Thoracic aorta (tissue), 2 donors: Measurements from ENCODE around the gene TTLL5. TPM values are rescaled to one million over a fixed set of nuclear protein-coding genes. Genes with fewer than 3 reads are reported as not detected.

Source experiments
- ATAC-seq: fragments of 150-250 bp; one replicate; pipeline ENCODE4 v1.8.0; 2017; ENCODE audit warnings: low read depth; ENCODE audit not compliant: insufficient number of reproducible peaks, low FRiP score
- DNase-seq: peaks from one replicate; pipeline ENCODE4 v3.0.0-alpha.2; 2020; ENCODE audit warnings: low spot score
- H3K27ac ChIP-seq, 2 donors: fragments of 200-600 bp; sonication (generic); 1 replicate in 1 of 2; 2 replicates in 1 of 2; pipeline ENCODE4 v1.5.1; 2016; ENCODE audit warnings: mild to moderate bottlenecking in 2 of 2, moderate library complexity in 2 of 2
- H3K27me3 ChIP-seq: fragments of 200-600 bp; sonication (generic); replicated peaks from 2 replicates; pipeline ENCODE4 v1.6.0; 2016; ENCODE audit warnings: mild to moderate bottlenecking; ENCODE audit not compliant: insufficient read depth
- H3K36me3 ChIP-seq: fragments of 200-600 bp; sonication (generic); one replicate; pipeline ENCODE4 v1.5.1; 2016
- H3K4me1 ChIP-seq, 2 donors: fragments of 200-600 bp; sonication (generic); 1 replicate in 1 of 2; 2 replicates in 1 of 2; pipeline versions ENCODE4 v1.5.1 to v1.6.0; 2016; ENCODE audit warnings: low read depth in 2 of 2, mild to moderate bottlenecking in 1 of 2; ENCODE audit not compliant: control insufficient read depth in 1 of 2
- H3K4me3 ChIP-seq: fragments of 200-600 bp; sonication (generic); 2 replicates; pipeline ENCODE4 v1.5.1; 2016; ENCODE audit warnings: mild to moderate bottlenecking
- H3K9me3 ChIP-seq: fragments of 200-600 bp; sonication (generic); 2 replicates; pipeline ENCODE4 v1.5.1; 2016
- CTCF ChIP-seq: fragments of 200-600 bp; sonication (generic); IDR thresholded peaks from one replicate; pipeline ENCODE4 v1.5.1; 2019; ENCODE audit warnings: antibody characterized with exemption
- total RNA-seq, 2 donors: library from RNA; depleted of rRNA; stranded (reverse); fragments of >200 nt; gene quantifications; one replicate each; pipeline versions ENCODE4 v1.1.0 to v1.2.3, GENCODE V29; 2016

Gene TTLL5
- total RNA-seq, 2 donors from 2014 or later, result 34.7 to 47.9 TPM

- no peak overlapping the region for H3K27ac ChIP-seq
- no peak for ATAC-seq
Observed at GRCh38 chr14:75803765-75804164, 142.7 kb downstream of the TTLL5 start.

GRCh38 chr14:75804570-75805275 lies 143.7 kb downstream of the TTLL5 start:
- peak overlapping the region; percentile 13 to 30 for H3K27ac ChIP-seq
- H3K4me1 ChIP-seq, result peaks cover 7 to 42% of the 10 kb centered on the region in 2 donors
- no peak for TF ChIP-seq CTCF

More at GRCh38 chr14:75803765-75804164, 142.7 kb downstream of the TTLL5 start:
- no peaks in the 10 kb centered on the region for H3K27me3 ChIP-seq
- peaks cover 2% of the 10 kb centered on the region for H3K9me3 ChIP-seq
- H3K36me3 ChIP-seq, result no peaks in the 10 kb centered on the region
- DNase-seq, result no peak
- no peak for TF ChIP-seq CTCF
- no peak overlapping the region for H3K4me3 ChIP-seq
- peaks cover 7 to 42% of the 10 kb centered on the region in 2 donors for H3K4me1 ChIP-seq

GRCh38 chr14:75805646-75806045 lies 144.6 kb downstream of the TTLL5 start:
- H3K27me3 ChIP-seq, result no peaks in the 10 kb centered on the region
- H3K27ac ChIP-seq, result peak overlapping the region; percentile 13 to 30
- DNase-seq (no peak), ATAC-seq (no peak)
- no peaks in the 10 kb centered on the region for H3K36me3 ChIP-seq
- no peaks in the 10 kb centered on the region for H3K9me3 ChIP-seq
- no peak for TF ChIP-seq CTCF
- H3K4me3 ChIP-seq, result no peak overlapping the region
- peaks cover 7 to 42% of the 10 kb centered on the region in 2 donors for H3K4me1 ChIP-seq

More at GRCh38 chr14:75804570-75805275, 143.7 kb downstream of the TTLL5 start:
- H3K4me3 ChIP-seq, result no peak overlapping the region
- no peaks in the 10 kb centered on the region for H3K36me3 ChIP-seq
- no peak for DNase-seq
- ATAC-seq, result peak; percentile 21
- H3K9me3 ChIP-seq, result peaks cover 2% of the 10 kb centered on the region
- H3K27me3 ChIP-seq, result no peaks in the 10 kb centered on the region

- no peaks in the 10 kb centered on the region for H3K9me3 ChIP-seq
- H3K27ac ChIP-seq, result peak overlapping the region in 1 of 2 donors; percentile 30
- no peaks in the 10 kb centered on the region for H3K27me3 ChIP-seq
- DNase-seq, result no peak
- TF ChIP-seq CTCF, result no peak
- no peak for ATAC-seq
- peaks cover 7 to 42% of the 10 kb centered on the region in 2 donors for H3K4me1 ChIP-seq
- H3K36me3 ChIP-seq, result no peaks in the 10 kb centered on the region
- no peak overlapping the region for H3K4me3 ChIP-seq
Observed at GRCh38 chr14:75806352-75806832, 145.3 kb downstream of the TTLL5 start.

- H3K9me3 ChIP-seq, result no peaks in the 10 kb centered on the region
- no peaks in the 10 kb centered on the region for H3K36me3 ChIP-seq
- ATAC-seq, result no peak
- H3K27me3 ChIP-seq, result no peaks in the 10 kb centered on the region
- DNase-seq, result no peak
- H3K4me1 ChIP-seq, result peaks cover 7 to 42% of the 10 kb centered on the region in 2 donors
- no peak overlapping the region for H3K4me3 ChIP-seq
- TF ChIP-seq CTCF, result no peak
- H3K27ac ChIP-seq, result peak overlapping the region in 1 of 2 donors; percentile 35
Observed at GRCh38 chr14:75807667-75808360, 146.8 kb downstream of the TTLL5 start.
